ENCODE results near the gene DAP. TPM values are rescaled to one million over a fixed set of nuclear protein-coding genes. Genes with fewer than 3 reads are reported as not detected.

Gene DAP
- total RNA-seq, 6 donors from 2014 or later: 38.8 to 101 (median 77.6) TPM

DNA sequence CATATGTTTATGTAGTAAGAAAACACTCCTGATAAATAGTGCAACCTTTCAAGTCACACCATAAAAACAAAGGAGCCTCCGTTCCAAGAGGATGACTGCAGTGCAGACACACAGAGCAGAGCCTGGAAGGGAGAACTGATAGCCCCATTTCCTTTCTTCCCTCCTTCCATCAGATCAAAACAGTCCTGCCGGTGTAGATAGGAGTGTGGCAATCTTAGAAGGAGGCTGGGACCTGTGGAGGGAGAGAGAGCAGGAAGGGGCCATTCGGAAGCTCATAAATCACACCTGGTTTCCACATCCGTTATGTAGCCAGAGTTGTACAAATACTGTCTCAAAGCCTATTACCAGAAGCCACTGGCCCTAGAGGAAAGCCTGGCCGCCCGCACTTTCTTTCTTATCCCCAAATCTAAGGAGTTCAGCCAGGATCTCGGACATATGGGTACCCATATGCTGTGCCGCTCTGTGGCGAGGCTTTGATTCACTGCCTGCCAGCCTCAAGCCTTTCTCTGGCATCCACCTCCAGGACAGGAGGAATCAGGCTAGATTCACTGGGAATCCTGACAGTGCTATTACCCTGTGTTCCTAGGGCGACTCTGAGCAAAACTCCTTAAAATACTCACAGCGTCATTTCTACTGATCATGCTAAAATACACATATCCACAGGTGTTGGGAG is 26.9 kb downstream of the DAP start:
- Histone ChIP-seq H3K27me3 (no peaks in the 10 kb centered on the region), H3K27ac (no peak overlapping the region), H3K9me3 (no peaks in the 10 kb centered on the region), H3K4me3 (no peak overlapping the region), H3K4me1 (peaks cover 0 to 9% (median 3%) of the 10 kb centered on the region in 4 donors), H3K36me3 (peaks cover 0 to 18% (median 0%) of the 10 kb centered on the region in 4 donors)
- 66 to 75% methylated on average over 9 to 11 of the region's 11 CpGs for WGBS, 2 donors
- no peak for TF ChIP-seq POLR2A (IDR thresholded peaks at IDR 0.05)
- no peak for TF ChIP-seq EP300 (IDR thresholded peaks at IDR 0.05)
- TF ChIP-seq POLR2AphosphoS5 (IDR thresholded peaks at IDR 0.05): no peak
- TF ChIP-seq, protein P1, sequence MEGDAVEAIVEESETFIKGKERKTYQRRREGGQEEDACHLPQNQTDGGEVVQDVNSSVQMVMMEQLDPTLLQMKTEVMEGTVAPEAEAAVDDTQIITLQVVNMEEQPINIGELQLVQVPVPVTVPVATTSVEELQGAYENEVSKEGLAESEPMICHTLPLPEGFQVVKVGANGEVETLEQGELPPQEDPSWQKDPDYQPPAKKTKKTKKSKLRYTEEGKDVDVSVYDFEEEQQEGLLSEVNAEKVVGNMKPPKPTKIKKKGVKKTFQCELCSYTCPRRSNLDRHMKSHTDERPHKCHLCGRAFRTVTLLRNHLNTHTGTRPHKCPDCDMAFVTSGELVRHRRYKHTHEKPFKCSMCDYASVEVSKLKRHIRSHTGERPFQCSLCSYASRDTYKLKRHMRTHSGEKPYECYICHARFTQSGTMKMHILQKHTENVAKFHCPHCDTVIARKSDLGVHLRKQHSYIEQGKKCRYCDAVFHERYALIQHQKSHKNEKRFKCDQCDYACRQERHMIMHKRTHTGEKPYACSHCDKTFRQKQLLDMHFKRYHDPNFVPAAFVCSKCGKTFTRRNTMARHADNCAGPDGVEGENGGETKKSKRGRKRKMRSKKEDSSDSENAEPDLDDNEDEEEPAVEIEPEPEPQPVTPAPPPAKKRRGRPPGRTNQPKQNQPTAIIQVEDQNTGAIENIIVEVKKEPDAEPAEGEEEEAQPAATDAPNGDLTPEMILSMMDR (IDR thresholded peaks at IDR 0.05): no peak
- no peak for DNase-seq
- ATAC-seq (ENCODE audit: low FRiP score in 2 of 2): no peak

DNA sequence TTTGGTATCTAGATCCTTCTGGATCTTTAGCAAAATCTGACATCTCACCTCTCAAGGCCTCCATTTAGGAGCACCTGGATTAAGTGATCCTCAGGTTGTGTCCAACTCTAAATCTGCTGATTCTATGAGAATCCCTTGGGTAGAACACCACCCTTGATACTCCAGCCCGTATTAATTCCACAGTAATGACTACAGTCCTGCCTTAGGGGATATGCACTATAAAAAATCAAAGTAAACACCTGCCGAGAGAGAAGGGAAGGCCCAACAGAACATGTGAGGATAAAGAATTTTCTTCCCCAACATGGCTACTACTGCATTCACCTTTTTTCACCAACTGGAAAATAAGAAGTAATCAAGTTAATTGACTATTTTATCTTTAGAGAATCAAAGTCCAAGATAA is 27.6 kb downstream of the DAP start:
- no peak for TF ChIP-seq EP300 (IDR thresholded peaks at IDR 0.05)
- TF ChIP-seq, protein P1 (IDR thresholded peaks at IDR 0.05): no peak
- no peak for TF ChIP-seq POLR2A (IDR thresholded peaks at IDR 0.05)
- no peak for TF ChIP-seq POLR2AphosphoS5 (IDR thresholded peaks at IDR 0.05)
- Histone ChIP-seq H3K36me3 (peaks cover 0 to 18% (median 0%) of the 10 kb centered on the region in 4 donors), H3K27me3 (no peaks in the 10 kb centered on the region), H3K4me1 (peaks cover 0 to 9% (median 3%) of the 10 kb centered on the region in 4 donors), H3K4me3 (no peak overlapping the region), H3K27ac (no peak overlapping the region), H3K9me3 (no peaks in the 10 kb centered on the region)
- DNase-seq (no peak), ATAC-seq (ENCODE audit: low FRiP score in 2 of 2) (no peak)
- WGBS, 2 donors: 78 to 88% methylated on average over 2 of the region's 2 CpGs

DNA sequence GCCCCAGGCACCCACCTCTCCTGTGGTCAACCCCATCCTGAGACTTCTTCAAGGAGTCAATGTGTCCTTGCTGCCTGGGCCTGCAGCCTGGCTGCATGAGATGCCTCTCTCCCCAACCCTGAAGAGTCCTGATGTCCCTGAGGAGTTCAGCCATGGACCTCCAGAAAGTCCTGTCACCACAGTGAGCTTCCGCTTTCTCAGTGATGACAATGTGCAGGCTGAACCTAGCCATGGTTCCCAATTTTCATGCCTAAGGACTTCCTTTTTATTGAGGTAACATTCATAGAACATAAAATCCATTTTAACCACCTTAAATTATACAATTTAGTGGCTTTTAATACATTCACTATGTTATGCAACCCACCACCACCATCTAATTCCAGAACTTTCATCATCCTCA is 29.1 kb downstream of the DAP start:
- peak in 1 of 2 donors; percentile 38 for ATAC-seq (ENCODE audit: low FRiP score in 2 of 2)
- no peaks in the 10 kb centered on the region for H3K9me3 ChIP-seq
- WGBS, 2 donors: 75 to 95% methylated on average over 1 of the region's 1 CpG
- DNase-seq: peak in 1 of 2 donors; percentile 36
- H3K36me3 ChIP-seq: peaks cover 0 to 18% (median 0%) of the 10 kb centered on the region in 4 donors
- no peak overlapping the region for H3K27ac ChIP-seq
- H3K27me3 ChIP-seq: no peaks in the 10 kb centered on the region
- H3K4me1 ChIP-seq: peaks cover 5 to 17% (median 6%) of the 10 kb centered on the region in 4 donors
- H3K4me3 ChIP-seq: no peak overlapping the region
- TF ChIP-seq, protein P1 (IDR thresholded peaks at IDR 0.05): no peak
- TF ChIP-seq POLR2A (IDR thresholded peaks at IDR 0.05) (no peak), EP300 (IDR thresholded peaks at IDR 0.05) (no peak), POLR2AphosphoS5 (IDR thresholded peaks at IDR 0.05) (no peak)

DNA sequence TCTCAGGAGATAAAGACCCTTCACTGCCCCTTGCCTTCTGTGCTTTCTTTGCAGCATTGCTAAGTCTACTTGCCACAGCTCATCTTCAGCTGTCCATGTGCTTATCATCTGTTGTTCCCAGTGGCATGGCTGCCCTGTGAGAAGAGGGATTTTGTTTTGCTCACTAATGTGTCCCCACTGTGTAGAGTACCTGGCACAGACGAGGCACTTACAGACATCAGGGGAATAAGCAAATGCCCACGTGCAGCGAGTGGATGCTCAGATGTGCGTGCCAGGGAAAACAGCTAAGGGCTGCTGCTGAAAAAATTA is 31.0 kb downstream of the DAP start:
- ATAC-seq (ENCODE audit: low FRiP score in 2 of 2) (no peak), DNase-seq (no peak)
- Histone ChIP-seq H3K27me3 (no peaks in the 10 kb centered on the region), H3K4me3 (no peak overlapping the region), H3K4me1 (peaks cover 5 to 22% (median 21%) of the 10 kb centered on the region in 4 donors), H3K36me3 (peaks cover 0 to 14% (median 0%) of the 10 kb centered on the region in 4 donors), H3K9me3 (no peaks in the 10 kb centered on the region), H3K27ac (no peak overlapping the region)
- TF ChIP-seq POLR2A (IDR thresholded peaks at IDR 0.05): no peak
- no peak for TF ChIP-seq EP300 (IDR thresholded peaks at IDR 0.05)
- no peak for TF ChIP-seq POLR2AphosphoS5 (IDR thresholded peaks at IDR 0.05)
- TF ChIP-seq, protein P1 (IDR thresholded peaks at IDR 0.05): no peak
- 92 to 95% methylated on average over 4 of the region's 4 CpGs for WGBS, 2 donors
